GM21737 (cell line): Measurements from ENCODE around the gene CNGA1.
"Not testable (repeated sequence)": the region's sequence is repeated elsewhere in the genome, so short reads cannot be mapped to it uniquely, and the experiment has no call there.

Experiments used
- ATAC-seq: cut with Tn5 transposase; IDR thresholded peaks from one replicate; pipeline ENCODE4 v1.9.1; 2021; ENCODE audit warnings: mild to moderate bottlenecking, moderate library complexity; ENCODE audit not compliant: unreplicated experiment

CNGA1 gene

GRCh38 chr4:47974566-47974965 lies 41.9 kb downstream of the CNGA1 start:
- no peak for ATAC-seq

- ATAC-seq, result no peak
These were observed 43.8 kb downstream of the CNGA1 start for GRCh38 chr4:47972721-47973120.

- ATAC-seq, result no peak
These were observed 44.3 kb downstream of the CNGA1 start for GRCh38 chr4:47972181-47972580.

- ATAC-seq, result no peak
These were observed 47.6 kb downstream of the CNGA1 start for GRCh38 chr4:47968847-47969246.

- ATAC-seq, result no peak
These were observed 61.8 kb downstream of the CNGA1 start for GRCh38 chr4:47954677-47955076.

- no peak for ATAC-seq
These were observed 62.2 kb downstream of the CNGA1 start for GRCh38 chr4:47954245-47954644.

- no peak for ATAC-seq
These were observed 70.4 kb downstream of the CNGA1 start for GRCh38 chr4:47945930-47946726.

GRCh38 chr4:47942081-47942819 lies 74.2 kb downstream of the CNGA1 start:
- no peak for ATAC-seq

- no peak for ATAC-seq
These were observed 77.0 kb downstream of the CNGA1 start for GRCh38 chr4:47939456-47939855.

- no peak for ATAC-seq
These were observed 80.1 kb downstream of the CNGA1 start for GRCh38 chr4:47936336-47936735.

GRCh38 chr4:47933840-47934239 lies 82.6 kb downstream of the CNGA1 start:
- no peak for ATAC-seq

- ATAC-seq, result no peak
These were observed 85.3 kb downstream of the CNGA1 start for GRCh38 chr4:47930971-47931804.

GRCh38 chr4:47929682-47930201 lies 86.7 kb downstream of the CNGA1 start:
- no peak for ATAC-seq

- ATAC-seq, result peak; percentile 93
These were observed 89.7 kb downstream of the CNGA1 start for GRCh38 chr4:47926667-47927258.

GRCh38 chr4:47923261-47923608 lies 93.2 kb downstream of the CNGA1 start:
- not testable (repeated sequence) for ATAC-seq

- ATAC-seq, result not testable (repeated sequence)
These were observed 93.8 kb downstream of the CNGA1 start for GRCh38 chr4:47922436-47923260.

GRCh38 chr4:47917163-47917562 lies 99.3 kb downstream of the CNGA1 start:
- ATAC-seq, result not testable (repeated sequence)

GRCh38 chr4:47915378-47915777 lies 101.1 kb downstream of the CNGA1 start:
- ATAC-seq, result no peak

- peak; percentile 20 for ATAC-seq
These were observed 101.6 kb downstream of the CNGA1 start for GRCh38 chr4:47914926-47915237.
